GM19351 (cell line): ENCODE measurements around the gene APP.

Source experiments
- ATAC-seq: cut with Tn5 transposase; IDR thresholded peaks from one replicate; pipeline ENCODE4 v1.9.1; 2021; ENCODE audit warnings: mild to moderate bottlenecking, moderate library complexity; ENCODE audit not compliant: unreplicated experiment

APP gene

GRCh38 chr21:26070822-26071425, 99.6 kb downstream of the APP start:
- no peak for ATAC-seq

DNA sequence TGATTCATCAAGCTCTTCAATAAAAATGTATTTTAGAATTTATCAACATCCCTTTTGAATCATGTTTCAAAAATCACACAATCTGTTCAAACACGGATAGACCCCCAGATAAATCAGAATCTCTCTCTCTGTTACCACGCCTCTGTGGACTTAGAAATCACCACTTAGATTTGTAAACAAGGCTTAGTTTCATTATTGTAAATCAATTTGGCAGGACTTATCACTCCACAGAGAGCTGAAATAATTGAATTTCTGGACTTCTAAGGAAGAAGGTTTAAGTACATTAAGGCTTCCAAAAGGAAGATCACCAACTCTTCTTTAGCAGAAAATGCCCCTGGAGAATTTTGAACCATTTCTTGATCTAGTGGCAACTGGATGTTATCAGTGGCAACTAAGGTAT, 100.4 kb downstream of the APP start:
- no peak for ATAC-seq

DNA sequence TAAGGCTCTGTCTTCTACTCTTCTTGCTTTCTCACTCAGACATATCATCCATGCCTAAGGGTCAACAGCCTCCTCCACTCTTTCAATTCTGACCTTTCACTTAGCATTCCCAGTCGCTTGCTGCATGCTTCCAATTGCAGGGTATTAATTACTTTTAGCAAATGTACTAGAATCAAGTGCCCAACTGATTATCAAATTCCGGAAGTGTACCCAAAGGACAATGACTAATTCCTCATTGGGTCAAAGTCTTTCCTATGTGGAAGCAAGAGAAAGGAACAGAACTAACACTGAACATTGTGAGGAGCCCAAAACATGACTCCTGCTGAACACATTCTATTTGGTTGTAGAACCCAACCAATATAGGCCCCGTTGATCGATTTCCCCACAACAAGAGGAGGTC, 101.8 kb downstream of the APP start:
- no peak for ATAC-seq

GRCh38 chr21:26067836-26068594, 102.6 kb downstream of the APP start:
- no peak for ATAC-seq

DNA sequence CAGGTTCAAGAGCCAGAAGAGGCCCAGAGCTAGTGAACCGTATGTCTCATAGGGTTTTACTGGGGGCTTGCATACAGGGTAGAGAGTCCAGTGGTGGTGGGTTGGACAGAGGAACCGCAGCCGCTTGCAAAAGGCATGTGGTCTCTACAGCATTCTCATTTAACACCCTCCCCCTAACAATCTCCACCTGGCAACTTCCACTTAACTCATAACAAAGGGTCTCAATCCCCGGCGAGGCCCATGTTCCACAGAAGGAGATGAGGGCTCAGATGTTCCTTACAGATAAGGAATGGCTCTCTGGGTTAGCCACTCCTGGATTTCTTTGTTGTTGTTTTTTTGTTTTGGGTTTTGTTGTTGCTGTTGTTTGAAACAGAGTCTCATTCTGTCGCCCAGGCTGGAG, 106.1 kb downstream of the APP start:
- ATAC-seq, result no peak

- no peak for ATAC-seq
Measured at GRCh38 chr21:26061437-26061836, 109.1 kb downstream of the APP start.

- ATAC-seq, result no peak
Measured at GRCh38 chr21:26060335-26061115, 110.0 kb downstream of the APP start.

DNA sequence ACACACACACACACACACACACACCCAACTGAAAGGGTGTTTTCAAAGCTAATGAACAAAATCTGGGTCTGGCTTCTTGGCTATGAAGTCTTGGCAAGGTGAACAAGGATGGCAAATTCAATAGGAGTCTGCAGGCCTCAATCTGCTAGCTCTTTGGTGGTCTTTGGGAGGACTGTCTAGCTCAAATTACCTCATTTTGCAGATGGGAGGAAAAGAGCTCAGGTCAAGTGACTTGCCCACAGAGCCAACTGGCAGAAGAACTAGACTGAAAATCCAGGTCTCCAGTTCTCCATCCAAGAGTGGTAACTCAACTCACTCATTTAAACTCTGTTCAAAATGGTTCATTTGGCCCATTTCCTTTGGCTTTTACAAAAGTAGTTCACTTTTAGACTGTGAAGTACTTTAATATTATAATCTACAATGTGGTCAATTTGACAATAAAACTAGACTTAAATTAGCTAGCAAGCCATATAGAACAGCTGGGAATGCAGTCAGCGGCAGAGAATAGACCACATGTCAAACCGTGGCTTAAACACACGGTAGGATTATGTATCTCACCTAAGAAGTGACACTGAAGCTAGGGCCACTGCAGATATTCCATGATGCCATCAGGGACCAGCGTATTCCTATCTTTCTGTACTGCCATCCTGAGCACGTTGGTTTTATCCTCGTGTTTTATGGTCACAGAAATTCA, 112.9 kb downstream of the APP start:
- no peak for ATAC-seq

- no peak for ATAC-seq
Measured at GRCh38 chr21:26055841-26056264, 114.7 kb downstream of the APP start.

GRCh38 chr21:26055010-26055409, 115.6 kb downstream of the APP start:
- no peak for ATAC-seq

GRCh38 chr21:26052057-26052456, 118.5 kb downstream of the APP start:
- ATAC-seq, result no peak

DNA sequence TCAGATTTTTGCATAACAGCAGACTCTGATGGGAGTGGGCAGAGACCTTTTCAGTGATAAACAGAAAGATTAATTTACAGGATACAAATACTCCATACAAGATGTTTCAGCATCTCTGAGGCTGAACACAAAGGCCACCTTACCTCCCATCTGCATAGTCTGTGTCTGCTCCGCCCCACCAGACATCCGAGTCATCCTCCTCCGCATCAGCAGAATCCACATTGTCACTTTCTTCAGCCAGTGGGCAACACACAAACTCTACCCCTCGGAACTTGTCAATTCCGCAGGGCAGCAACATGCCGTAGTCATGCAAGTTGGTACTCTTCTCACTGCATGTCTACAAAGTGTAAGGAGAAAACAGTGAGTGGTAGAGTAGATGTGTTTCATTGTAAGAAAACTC, 119.7 kb downstream of the APP start:
- no peak for ATAC-seq

DNA sequence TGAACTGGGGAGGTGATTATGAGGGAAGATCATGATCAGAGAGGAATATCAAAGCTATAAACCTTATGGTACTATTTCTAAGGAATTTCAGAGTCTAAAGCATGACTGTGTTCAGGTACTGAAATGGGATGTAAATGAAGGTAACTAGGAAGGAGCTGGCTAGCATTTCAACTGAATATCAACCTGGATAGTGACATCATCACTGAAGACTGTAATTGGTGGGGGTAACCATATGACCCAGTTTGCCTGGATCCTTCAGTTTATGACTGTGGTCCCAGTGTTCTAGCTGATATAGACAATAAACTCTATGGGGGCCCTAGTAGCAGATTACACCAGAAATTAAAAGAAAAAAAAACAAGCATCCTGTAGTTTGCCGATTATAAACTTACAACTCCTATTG, 120.8 kb downstream of the APP start:
- ATAC-seq, result no peak

- ATAC-seq, result no peak
Measured at GRCh38 chr21:26047279-26047967, 123.1 kb downstream of the APP start.

DNA sequence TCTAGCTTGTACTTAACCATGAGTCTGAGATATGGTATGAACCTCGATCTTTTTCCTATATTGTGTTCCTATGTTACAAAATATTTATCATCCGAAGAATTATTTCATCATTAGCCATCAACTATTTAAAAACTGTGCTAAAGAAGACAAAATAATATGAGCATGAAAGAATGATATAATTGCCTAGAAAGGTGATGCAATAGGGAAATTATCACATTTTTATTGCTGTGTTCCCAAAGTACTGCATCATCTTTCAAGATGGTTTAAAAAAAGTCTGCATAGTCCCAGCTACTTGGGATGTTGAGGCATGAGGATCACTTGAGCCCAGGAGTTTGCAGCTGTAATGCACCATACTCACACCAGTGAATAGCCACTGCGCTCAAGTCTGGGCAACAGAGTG, 126.7 kb downstream of the APP start:
- ATAC-seq, result no peak

DNA sequence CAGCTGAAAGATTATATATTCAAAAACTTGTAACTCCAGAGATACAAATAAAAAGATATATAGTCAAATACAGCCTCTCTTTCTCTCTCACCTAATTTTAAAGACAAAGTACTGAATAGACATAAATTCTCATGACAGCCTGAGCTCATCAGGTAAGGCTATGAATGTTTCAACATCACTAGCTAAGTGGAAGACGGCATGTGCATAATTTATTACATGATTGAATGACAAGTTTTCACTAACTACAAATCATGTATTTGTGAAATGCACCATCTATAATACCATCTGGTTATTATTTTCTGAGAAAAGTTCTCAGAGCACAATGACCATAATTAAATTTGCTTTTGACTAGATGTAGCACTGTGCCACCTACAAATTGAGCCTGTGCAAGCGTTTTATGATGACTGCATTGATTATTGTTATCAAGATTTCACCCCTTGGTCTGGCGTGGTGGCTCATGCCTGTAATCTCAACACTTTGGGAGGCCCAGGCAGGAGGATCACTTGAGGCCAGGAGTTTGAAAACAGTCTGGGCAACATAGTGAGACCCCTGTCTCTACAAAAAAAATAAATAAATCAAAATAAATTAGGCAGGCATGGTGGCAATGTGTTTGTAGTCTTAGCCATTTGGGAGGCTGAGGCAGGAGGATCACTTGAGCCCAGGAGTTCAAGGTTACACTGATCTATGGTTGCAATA, 128.2 kb downstream of the APP start:
- ATAC-seq, result no peak

- no peak for ATAC-seq
Measured at GRCh38 chr21:26041431-26042180, 129.0 kb downstream of the APP start.

DNA sequence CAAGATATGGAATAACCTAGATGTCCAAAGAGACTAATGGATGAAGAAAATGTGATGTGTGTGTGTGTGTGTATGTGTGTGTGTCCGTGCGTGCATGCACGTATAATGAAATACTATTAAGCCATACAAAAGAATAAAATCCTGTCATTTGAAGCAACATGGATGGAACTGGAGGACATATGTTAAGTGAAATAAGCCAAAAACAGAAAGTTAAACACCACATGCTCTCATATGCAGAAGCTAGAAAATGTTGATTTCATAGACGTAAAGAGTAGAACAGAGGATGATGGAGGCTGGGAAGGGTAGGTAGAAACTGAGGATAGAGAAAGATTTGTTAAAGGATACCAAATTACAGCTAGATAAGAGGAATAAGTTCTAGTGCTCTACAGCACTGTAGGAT, 133.7 kb downstream of the APP start:
- no peak for ATAC-seq

DNA sequence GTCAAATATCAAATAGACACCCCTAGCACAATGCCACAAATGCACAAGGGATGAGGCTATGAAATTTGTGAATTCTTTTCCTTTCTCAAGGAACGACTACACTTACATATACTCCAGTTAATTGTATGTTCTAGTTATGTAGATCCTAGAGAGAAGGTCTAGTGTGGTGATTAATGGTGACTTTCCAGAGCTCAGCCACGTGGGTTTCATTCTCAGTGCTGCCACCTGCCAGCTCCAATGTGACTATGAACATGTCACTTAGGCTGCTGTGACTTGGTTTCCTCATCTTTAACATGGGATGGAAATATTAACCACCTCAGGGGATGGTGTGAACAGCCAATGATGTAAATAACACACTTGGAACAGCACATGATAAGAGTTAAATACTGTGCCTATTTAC, 138.3 kb downstream of the APP start:
- ATAC-seq, result no peak

GRCh38 chr21:26028183-26028582, 142.4 kb downstream of the APP start:
- ATAC-seq, result no peak
